ENCODE data around the gene VTI1A.
"Not testable (repeated sequence)": the region's sequence is repeated elsewhere in the genome, so short reads cannot be mapped to it uniquely, and the experiment has no call there.

VTI1A gene

DNA sequence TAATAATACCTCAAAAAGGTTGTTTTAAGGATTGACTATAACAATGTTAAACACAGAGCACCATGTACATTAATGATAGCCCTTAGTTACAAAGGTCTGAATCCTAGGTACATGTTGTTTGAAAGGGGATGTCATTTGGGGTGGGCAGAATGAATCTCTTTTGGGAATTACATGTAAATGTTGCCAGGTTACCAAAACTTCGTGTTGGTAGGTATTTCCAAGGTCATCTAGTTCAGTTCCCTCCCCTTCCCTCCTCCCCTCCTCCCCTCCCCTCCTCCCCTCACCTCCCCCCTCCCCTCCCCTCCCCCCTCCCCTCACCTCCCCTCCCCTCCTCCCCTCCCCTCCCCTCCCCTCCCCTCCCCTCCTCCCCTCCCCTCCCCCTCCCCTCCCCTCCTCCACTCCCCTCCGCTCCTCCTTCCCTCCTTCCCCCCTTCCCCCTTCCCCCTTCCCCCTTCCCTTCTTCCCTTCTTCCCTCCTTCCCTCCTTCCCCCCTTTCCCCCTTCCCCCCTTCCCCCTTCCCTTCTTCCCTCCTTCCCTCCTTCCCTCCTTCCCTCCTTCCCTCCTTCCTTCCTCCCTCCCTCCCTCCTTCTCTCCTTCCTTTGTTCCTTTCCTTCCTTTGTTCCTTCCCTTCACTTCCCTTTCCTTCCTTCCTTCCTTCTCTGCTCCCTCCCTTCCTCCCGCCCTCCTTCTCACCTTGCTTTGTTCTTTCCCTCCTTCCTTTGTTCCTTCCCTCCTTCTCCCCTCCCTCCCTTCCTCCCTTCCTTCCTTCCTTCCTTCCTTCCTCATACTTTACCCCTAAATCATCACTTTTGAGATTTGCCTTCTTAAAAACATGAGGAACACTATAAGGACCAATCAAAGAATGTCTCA lies 8.1 kb downstream of the VTI1A start:
- DNase-seq (ENCODE audit: low read depth in 3 of 3, low spot score in 1 of 3) = no peak

DNA sequence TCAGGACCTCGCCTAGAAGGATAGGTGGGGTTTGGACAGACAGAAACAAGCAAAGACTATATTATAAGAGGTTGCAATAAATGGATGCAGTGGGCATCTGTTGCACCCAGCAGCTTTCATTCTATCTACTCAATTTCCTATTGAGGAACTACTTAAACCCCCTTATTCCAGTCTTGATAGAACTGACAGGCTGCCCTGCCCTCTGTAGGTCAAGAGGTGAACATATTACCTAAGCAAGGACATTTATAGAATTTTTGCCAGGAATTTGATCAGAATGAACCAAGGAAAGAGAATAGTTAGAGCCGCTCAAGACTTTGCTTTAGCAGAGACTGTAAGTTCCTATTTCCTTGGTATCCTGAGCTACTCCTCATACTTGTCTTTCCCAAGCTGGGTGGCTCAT lies 9.5 kb downstream of the VTI1A start:
- DNase-seq (ENCODE audit: low read depth in 3 of 3, low spot score in 1 of 3) = no peak

- DNase-seq (ENCODE audit: low read depth in 3 of 3, low spot score in 1 of 3) = no peak
Observed at GRCh38 chr10:112460366-112460765, 13.4 kb downstream of the VTI1A start.

GRCh38 chr10:112461029-112461887 lies 14.2 kb downstream of the VTI1A start:
- DNase-seq (ENCODE audit: low read depth in 3 of 3, low spot score in 1 of 3) = no peak

DNA sequence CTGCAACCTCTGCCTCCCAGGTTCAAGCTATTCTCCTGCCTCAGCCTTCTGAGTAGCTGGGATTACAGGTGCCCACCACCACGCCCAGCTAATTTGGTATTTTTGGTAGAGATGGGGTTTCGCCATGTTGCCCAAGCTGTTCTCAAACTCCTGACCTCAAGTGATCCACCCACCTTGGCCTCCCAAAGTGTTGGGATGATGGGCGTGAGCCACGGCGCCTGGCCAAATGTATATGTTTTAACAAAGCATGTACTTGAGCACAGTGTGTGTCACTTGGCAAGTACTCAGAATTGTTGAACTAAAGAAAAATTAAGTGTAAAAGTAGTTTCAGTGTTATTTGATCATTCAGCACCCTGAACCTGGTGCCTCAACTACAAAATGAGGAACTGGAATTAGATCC lies 17.1 kb downstream of the VTI1A start:
- not testable (repeated sequence) for DNase-seq (ENCODE audit: low read depth in 3 of 3, low spot score in 1 of 3)

GRCh38 chr10:112465299-112465883 lies 18.4 kb downstream of the VTI1A start:
- no peak for DNase-seq (ENCODE audit: low read depth in 3 of 3, low spot score in 1 of 3)

DNA sequence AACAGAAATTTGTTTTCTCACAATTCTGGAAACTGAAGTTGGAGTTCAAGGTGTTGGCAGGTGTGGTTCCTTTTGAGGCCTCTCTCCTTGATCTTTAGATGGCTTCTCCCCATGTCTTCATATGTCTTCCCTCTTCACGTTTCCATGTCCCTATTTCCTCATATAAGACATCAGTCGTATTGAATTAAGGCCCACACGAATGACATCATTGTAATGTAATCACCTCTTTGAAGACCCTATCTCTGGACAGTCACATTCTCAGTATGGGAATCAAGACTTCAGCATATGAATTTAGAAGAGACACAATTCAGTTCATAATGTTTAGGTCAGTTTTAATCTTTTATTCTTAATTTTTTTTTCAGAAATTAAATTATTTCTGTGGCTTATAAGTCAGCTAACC lies 19.8 kb downstream of the VTI1A start:
- DNase-seq (ENCODE audit: low read depth in 3 of 3, low spot score in 1 of 3) = no peak

DNA sequence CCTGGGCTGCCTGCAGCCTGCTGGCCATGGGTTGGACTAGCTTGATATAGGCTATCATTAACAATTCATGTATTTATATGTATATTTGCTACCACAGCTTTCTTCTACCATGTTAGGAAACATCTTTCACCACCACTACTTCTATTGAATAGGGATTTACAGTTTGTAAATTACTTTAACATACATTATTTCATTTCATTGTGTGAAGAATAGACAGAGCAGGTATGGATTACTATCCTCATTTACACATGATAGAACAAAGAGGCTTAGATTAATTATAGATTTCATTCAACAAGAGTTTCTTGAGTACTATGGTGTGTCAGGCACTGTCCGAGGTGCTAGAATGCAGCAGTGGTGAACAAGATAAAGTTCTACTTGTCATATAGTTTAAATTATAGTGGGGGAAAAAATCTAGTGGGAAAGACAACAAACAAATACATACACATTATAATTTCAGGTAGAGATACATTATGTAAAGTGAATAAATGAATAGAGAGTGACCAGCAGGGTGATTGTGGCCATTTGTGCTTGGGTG lies 20.6 kb downstream of the VTI1A start:
- DNase-seq (ENCODE audit: low read depth in 3 of 3, low spot score in 1 of 3) = no peak

DNA sequence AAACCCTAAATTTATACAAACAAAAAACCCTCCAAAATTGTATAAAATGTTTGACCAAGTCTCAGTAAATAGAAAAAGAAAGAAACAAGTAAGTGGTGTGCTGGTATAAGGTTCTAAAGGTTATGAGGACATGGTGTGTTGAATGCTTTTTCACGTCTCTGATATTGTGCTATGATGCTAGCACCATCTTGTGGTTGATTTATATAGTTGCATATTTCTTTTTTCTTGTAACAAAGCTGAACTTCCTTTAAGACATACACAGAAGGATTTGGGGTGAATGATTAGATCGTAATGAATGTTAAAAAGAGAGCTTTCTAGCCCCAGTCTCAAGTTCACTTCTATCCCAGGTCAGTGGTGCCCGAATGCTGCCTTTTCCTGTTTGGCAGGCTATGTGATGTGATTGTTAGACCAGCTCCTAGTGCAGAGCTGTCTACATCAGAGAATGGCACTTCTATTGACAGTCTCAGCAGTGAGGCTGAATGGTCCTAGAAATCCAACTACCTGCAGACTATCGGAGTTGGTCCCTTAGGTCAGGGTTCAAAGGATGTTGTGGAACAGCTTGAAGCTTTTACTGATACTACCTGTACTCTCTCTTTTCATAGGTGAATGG lies 25.0 kb downstream of the VTI1A start:
- no peak for DNase-seq (ENCODE audit: low read depth in 3 of 3, low spot score in 1 of 3)

GRCh38 chr10:112475575-112476218 lies 28.7 kb downstream of the VTI1A start:
- DNase-seq (ENCODE audit: low read depth in 3 of 3, low spot score in 1 of 3) = no peak

- DNase-seq (ENCODE audit: low read depth in 3 of 3, low spot score in 1 of 3) = no peak
Observed at GRCh38 chr10:112481602-112482001, 34.6 kb downstream of the VTI1A start.

- DNase-seq (ENCODE audit: low read depth in 3 of 3, low spot score in 1 of 3) = no peak
Observed at GRCh38 chr10:112484399-112484798, 37.4 kb downstream of the VTI1A start.

DNA sequence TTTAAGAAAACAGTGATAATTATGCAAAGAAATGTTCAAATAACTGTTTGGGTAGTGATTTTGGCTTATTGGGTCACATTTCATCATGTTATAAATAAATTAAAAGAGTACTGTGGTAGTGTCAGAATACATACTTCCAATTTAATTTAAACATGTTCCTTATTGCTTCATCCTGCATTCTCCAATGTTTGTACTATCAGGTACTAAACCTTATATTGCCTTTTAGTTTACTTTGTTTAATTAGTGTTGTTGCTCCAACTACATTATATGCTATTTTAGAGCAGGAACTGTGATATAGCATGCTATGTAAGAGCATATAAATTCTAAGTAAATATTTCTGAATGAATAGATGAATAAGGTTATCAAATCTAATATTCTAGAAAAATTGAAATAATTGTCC lies 40.9 kb downstream of the VTI1A start:
- DNase-seq (ENCODE audit: low read depth in 3 of 3, low spot score in 1 of 3) = no peak

- DNase-seq (ENCODE audit: low read depth in 3 of 3, low spot score in 1 of 3) = no peak
Observed at GRCh38 chr10:112490545-112490944, 43.5 kb downstream of the VTI1A start.

GRCh38 chr10:112491144-112491543 lies 44.1 kb downstream of the VTI1A start:
- DNase-seq (ENCODE audit: low read depth in 3 of 3, low spot score in 1 of 3) = no peak

- DNase-seq (ENCODE audit: low read depth in 3 of 3, low spot score in 1 of 3) = no peak
Observed at GRCh38 chr10:112492736-112493135, 45.7 kb downstream of the VTI1A start.

DNA sequence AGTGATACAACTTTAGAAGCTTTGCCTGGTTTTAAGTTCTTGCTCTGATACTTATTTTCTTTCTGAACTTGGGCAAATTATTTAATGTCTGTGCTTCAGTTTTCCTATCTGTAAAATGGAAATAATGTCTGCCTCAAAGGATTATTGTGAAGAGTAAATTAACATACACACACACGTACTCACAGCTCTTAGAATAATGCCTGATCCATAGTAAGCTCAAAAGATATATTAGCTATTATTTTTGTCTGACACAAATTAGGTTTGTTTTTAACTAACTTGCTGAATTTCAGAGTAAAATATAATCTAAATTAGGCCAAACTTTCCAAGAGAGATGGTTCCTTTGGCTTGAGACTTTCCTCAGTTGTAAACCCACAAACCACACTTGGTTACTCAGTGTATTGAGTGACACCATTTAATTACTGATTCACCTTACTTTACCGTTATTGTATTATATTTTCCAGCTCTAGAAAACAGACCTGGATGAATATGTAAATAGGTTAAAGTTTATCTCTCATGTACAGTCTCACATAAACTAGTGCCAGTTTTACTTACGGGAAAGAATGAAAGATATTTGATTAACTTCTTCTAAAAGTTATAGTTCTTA lies 50.4 kb downstream of the VTI1A start:
- no peak for DNase-seq (ENCODE audit: low read depth in 3 of 3, low spot score in 1 of 3)

GRCh38 chr10:112498806-112499205 lies 51.8 kb downstream of the VTI1A start:
- DNase-seq (ENCODE audit: low read depth in 3 of 3, low spot score in 1 of 3) = no peak

DNA sequence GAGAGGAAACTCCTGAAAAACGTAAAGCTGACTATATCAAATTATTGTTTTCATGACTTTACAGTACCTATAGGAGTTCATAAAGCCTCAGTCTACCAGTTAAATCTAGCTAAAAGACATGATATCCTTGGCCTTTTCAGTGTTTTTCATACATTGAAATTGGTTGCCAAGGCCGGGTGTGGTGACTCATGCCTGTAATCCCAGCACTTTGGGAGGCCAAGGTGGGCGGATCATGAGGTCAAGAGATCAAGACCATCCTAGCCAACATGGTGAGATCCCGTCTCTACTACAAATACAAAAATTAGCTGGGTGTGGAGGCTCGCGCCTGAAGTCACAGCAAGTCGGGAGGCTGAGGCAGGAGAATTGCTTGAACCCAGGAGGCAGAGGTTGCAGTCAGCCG lies 53.0 kb downstream of the VTI1A start:
- not testable (repeated sequence) for DNase-seq (ENCODE audit: low read depth in 3 of 3, low spot score in 1 of 3)

DNA sequence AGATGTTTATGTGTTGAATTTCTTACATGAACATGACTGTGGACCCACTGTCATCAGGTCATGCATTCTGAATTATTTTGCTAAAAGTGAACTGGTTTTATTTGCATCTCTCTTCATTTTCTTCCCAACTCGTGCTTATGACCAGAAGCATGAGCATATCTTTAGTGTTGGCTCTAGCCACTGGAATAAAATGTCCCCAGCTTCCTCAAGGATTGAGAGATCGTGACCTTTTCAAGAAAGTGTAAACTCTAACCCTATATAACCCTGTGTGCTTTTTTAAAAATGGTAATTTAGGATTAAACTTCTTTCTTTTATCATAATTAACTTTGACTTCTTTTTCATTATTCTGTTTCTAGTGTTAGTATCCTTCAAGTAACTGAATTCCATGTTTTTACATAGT lies 55.5 kb downstream of the VTI1A start:
- DNase-seq (ENCODE audit: low read depth in 3 of 3, low spot score in 1 of 3) = no peak

Data from stimulated activated CD4-positive, alpha-beta T cell treated with anti-CD3 and anti-CD28 coated beads, TNF-alpha, amount 100 ng/mL, for 1 hour (primary cell).